Esophagus muscularis mucosa (tissue), 4 donors: Measurements from ENCODE around the gene KCMF1. TPM values are rescaled to one million over a fixed set of nuclear protein-coding genes. Genes with fewer than 3 reads are reported as not detected.

Experiments
- DNase-seq: peaks from one replicate; pipeline ENCODE4 v3.0.0-alpha.2; 2017; ENCODE audit errors: extremely low spot score
- H3K27ac ChIP-seq, 4 donors: fragments of 200-600 bp; sonication (generic); replicated peaks in 1 of 4; 1 replicate in 3 of 4; 2 replicates in 1 of 4; pipeline ENCODE4 v1.5.1; 2016 to 2019; ENCODE audit warnings: mild to moderate bottlenecking in 1 of 4
- H3K27me3 ChIP-seq, 4 donors: fragments of 200-600 bp; sonication (generic); one replicate each; pipeline versions ENCODE4 v1.5.1 to v1.6.0; 2016 to 2019
- H3K36me3 ChIP-seq, 4 donors: fragments of 200-600 bp; sonication (generic); one replicate each; pipeline ENCODE4 v1.5.1; 2016 to 2019
- H3K4me1 ChIP-seq, 4 donors: fragments of 200-600 bp; sonication (generic); one replicate each; pipeline ENCODE4 v1.5.1; 2016 to 2019
- H3K4me3 ChIP-seq, 4 donors: fragments of 200-600 bp; sonication (generic); 1 replicate in 2 of 4; 2 replicates in 2 of 4; pipeline ENCODE4 v1.5.1; 2016 to 2019; ENCODE audit warnings: mild to moderate bottlenecking in 4 of 4, moderate library complexity in 1 of 4
- H3K9me3 ChIP-seq, 4 donors: fragments of 200-600 bp; sonication (generic); 1 replicate in 3 of 4; 2 replicates in 1 of 4; pipeline ENCODE4 v1.5.1; 2016 to 2019
- EP300 ChIP-seq: sonication (generic); formaldehyde crosslinking; IDR thresholded peaks from one replicate; pipeline ENCODE4 v1.6.1; 2017; ENCODE audit warnings: antibody characterized with exemption
- POLR2A ChIP-seq: fragments of 450-650 bp; IDR thresholded peaks from one replicate; pipeline ENCODE4 v1.6.1; 2017; ENCODE audit warnings: antibody characterized with exemption, moderate library complexity, mild to moderate bottlenecking, low read depth
- POLR2AphosphoS5 ChIP-seq, 2 donors: sonication (generic); formaldehyde crosslinking; IDR thresholded peaks; one replicate each; pipeline ENCODE4 v1.6.1; 2017; ENCODE audit warnings: antibody characterized with exemption in 2 of 2
- whole genome bisulfite sequencing: methylation state at CpG from one replicate; pipeline ENCODE4 v1.1.5; 2018; 5-methylcytosine and 5-hydroxymethylcytosine counted together
- intact Hi-C: fragments of 100-400 bp; cut with DNase I; formaldehyde crosslinking; loops from one replicate; pipeline ENCODE4 v1.15.1; 2023
- total RNA-seq, 4 donors: library from RNA; depleted of rRNA; stranded (reverse); fragments of >200 nt; gene quantifications; one replicate each; pipeline versions ENCODE4 v1.1.0 to v1.2.1, GENCODE V29; 2016
- TF ChIP-seq, protein P1 (sequence below), 3 experiments: fragments of 200-600 bp in 2 of 3; fragments of 450-650 bp in 1 of 3; sonication (generic) in 2 of 3; IDR thresholded peaks; one replicate each; pipeline ENCODE4 v1.5.1; 2017 to 2019; ENCODE audit warnings: antibody characterized with exemption in 3 of 3, mild to moderate bottlenecking in 2 of 3, moderate library complexity in 1 of 3

Gene KCMF1
- total RNA-seq, 4 donors from 2014 or later: 48.0 to 73.1 (median 65.4) TPM

DNA sequence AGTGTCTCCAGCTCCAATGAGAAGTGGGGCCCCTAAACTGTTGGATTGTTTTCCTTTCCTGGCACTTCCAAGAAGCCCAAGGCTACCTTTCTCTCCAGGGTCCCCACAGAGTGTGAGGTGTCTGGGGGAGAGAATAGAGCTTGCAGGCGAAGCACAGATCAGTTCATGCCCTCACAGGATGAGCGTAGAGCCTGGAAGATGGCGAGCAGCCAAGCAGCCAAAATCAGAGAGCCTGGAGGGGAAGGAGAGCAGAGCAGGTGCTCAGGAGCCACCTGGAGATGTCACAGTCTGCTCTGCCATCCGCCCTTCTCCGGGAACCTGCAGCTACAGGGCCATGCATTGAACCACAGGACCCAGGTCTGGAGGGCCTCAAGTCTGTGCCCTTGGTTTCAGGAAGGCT is 107.6 kb downstream of the KCMF1 start:
- Histone ChIP-seq H3K4me3 (no peak overlapping the region), H3K27ac (no peak overlapping the region), H3K9me3 (peaks cover 0 to 9% (median 5%) of the 10 kb centered on the region in 4 donors), H3K36me3 (no peaks in the 10 kb centered on the region), H3K4me1 (no peaks in the 10 kb centered on the region), H3K27me3 (peaks cover 0 to 9% (median 0%) of the 10 kb centered on the region in 4 donors)
- peak; percentile 89 for DNase-seq
- 80% methylated on average over 4 of the region's 5 CpGs for WGBS
- no peak for TF ChIP-seq POLR2AphosphoS5 (IDR thresholded peaks at IDR 0.05)
- TF ChIP-seq, protein P1, sequence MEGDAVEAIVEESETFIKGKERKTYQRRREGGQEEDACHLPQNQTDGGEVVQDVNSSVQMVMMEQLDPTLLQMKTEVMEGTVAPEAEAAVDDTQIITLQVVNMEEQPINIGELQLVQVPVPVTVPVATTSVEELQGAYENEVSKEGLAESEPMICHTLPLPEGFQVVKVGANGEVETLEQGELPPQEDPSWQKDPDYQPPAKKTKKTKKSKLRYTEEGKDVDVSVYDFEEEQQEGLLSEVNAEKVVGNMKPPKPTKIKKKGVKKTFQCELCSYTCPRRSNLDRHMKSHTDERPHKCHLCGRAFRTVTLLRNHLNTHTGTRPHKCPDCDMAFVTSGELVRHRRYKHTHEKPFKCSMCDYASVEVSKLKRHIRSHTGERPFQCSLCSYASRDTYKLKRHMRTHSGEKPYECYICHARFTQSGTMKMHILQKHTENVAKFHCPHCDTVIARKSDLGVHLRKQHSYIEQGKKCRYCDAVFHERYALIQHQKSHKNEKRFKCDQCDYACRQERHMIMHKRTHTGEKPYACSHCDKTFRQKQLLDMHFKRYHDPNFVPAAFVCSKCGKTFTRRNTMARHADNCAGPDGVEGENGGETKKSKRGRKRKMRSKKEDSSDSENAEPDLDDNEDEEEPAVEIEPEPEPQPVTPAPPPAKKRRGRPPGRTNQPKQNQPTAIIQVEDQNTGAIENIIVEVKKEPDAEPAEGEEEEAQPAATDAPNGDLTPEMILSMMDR (IDR thresholded peaks at IDR 0.05): no peak
- TF ChIP-seq POLR2A: no peak
- TF ChIP-seq EP300: no peak
- intact Hi-C loops: no loop called here

GRCh38 chr2:85083092-85083491 is 112.1 kb downstream of the KCMF1 start:
- TF ChIP-seq POLR2AphosphoS5 (IDR thresholded peaks at IDR 0.05) (no peak), POLR2A (no peak)
- H3K27me3 ChIP-seq: peaks cover 0 to 5% (median 0%) of the 10 kb centered on the region in 4 donors
- H3K4me3 ChIP-seq: no peak overlapping the region
- H3K4me1 ChIP-seq: no peaks in the 10 kb centered on the region
- H3K27ac ChIP-seq: no peak overlapping the region
- peaks cover 0 to 9% (median 5%) of the 10 kb centered on the region in 4 donors for H3K9me3 ChIP-seq
- no peak for DNase-seq
- no peaks in the 10 kb centered on the region for H3K36me3 ChIP-seq
- intact Hi-C loops: no loop called here

GRCh38 chr2:85085563-85085962 is 114.6 kb downstream of the KCMF1 start:
- no peaks in the 10 kb centered on the region for H3K4me1 ChIP-seq
- H3K36me3 ChIP-seq: no peaks in the 10 kb centered on the region
- peaks cover 0 to 9% (median 5%) of the 10 kb centered on the region in 4 donors for H3K9me3 ChIP-seq
- no peak overlapping the region for H3K4me3 ChIP-seq
- intact Hi-C loops: no loop called here
- H3K27ac ChIP-seq: no peak overlapping the region
- no peak for DNase-seq
- TF ChIP-seq POLR2AphosphoS5 (IDR thresholded peaks at IDR 0.05) (no peak), POLR2A (no peak), EP300 (no peak)
- TF ChIP-seq, protein P1 (IDR thresholded peaks at IDR 0.05): no peak
- WGBS: 81% methylated on average over 3 of the region's 3 CpGs
- H3K27me3 ChIP-seq: peaks cover 0 to 14% (median 0%) of the 10 kb centered on the region in 4 donors

DNA sequence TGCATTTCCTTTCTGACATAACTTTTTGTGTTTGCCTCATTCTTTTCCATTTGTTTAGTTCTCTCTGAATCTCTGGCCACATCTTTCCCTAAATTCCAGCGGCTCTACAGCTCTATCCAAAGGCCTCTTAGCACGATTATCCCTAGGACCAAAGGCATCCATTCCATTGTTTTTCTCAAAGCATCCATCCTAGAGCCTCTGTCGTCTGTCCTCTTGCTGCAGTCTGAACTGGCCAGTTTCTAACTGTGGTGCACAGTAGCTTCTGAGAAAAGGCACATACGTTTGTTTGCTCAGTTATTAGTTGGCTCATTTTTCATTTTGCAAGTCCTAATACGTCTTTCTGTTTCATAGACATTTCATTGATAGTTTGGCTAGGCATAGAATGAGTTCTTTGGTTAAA is 116.6 kb downstream of the KCMF1 start:
- DNase-seq: no peak
- Histone ChIP-seq H3K4me3 (no peak overlapping the region), H3K27ac (no peak overlapping the region), H3K9me3 (no peaks in the 10 kb centered on the region), H3K36me3 (no peaks in the 10 kb centered on the region), H3K27me3 (peaks cover 0 to 8% (median 0%) of the 10 kb centered on the region in 4 donors), H3K4me1 (no peaks in the 10 kb centered on the region)
- intact Hi-C loops: no loop called here
- 85% methylated on average over 5 of the region's 5 CpGs for WGBS
- TF ChIP-seq POLR2AphosphoS5 (IDR thresholded peaks at IDR 0.05) (no peak), EP300 (no peak), POLR2A (no peak)
- TF ChIP-seq, protein P1 (IDR thresholded peaks at IDR 0.05): no peak

- TF ChIP-seq, protein P1 (IDR thresholded peaks at IDR 0.05): no peak
- TF ChIP-seq EP300: no peak
- no peak for TF ChIP-seq POLR2A
- TF ChIP-seq POLR2AphosphoS5 (IDR thresholded peaks at IDR 0.05): no peak
- no peak for DNase-seq
- peaks cover 0 to 8% (median 0%) of the 10 kb centered on the region in 4 donors for H3K27me3 ChIP-seq
- H3K27ac ChIP-seq: no peak overlapping the region
- H3K4me3 ChIP-seq: no peak overlapping the region
- H3K9me3 ChIP-seq: no peaks in the 10 kb centered on the region
- no peaks in the 10 kb centered on the region for H3K4me1 ChIP-seq
- WGBS: 82% methylated on average over 2 of the region's 2 CpGs
- no peaks in the 10 kb centered on the region for H3K36me3 ChIP-seq
- intact Hi-C loops: no loop called here
Observed at GRCh38 chr2:85088921-85089320, 118.0 kb downstream of the KCMF1 start.
